Testis (tissue), 3 donors: Measurements from ENCODE around the gene MRGPRG. TPM values are rescaled to one million over a fixed set of nuclear protein-coding genes. Genes with fewer than 3 reads are reported as not detected.
"Not testable (repeated sequence)": the region's sequence is repeated elsewhere in the genome, so short reads cannot be mapped to it uniquely, and the experiment has no call there.

Experiments
- DNase-seq: peaks from one replicate; pipeline ENCODE4 v3.0.0-alpha.2; 2019
- H3K27ac ChIP-seq, 2 donors: fragments of 200-600 bp; sonication (generic); one replicate each; pipeline ENCODE4 v1.5.1; 2019
- H3K27me3 ChIP-seq: fragments of 200-600 bp; sonication (generic); one replicate; pipeline ENCODE4 v1.5.1; 2019
- H3K36me3 ChIP-seq: fragments of 200-600 bp; sonication (generic); one replicate; pipeline ENCODE4 v1.5.1; 2017; ENCODE audit warnings: low read depth; ENCODE audit errors: missing control alignments
- H3K4me1 ChIP-seq: fragments of 200-600 bp; sonication (generic); one replicate; pipeline ENCODE4 v1.5.1; 2019
- H3K4me3 ChIP-seq, 2 donors: fragments of 200-600 bp; sonication (generic); one replicate each; pipeline ENCODE4 v1.5.1; 2017 to 2019
- H3K9me3 ChIP-seq: fragments of 200-600 bp; sonication (generic); one replicate; pipeline ENCODE4 v1.5.1; 2017
- POLR2A ChIP-seq: fragments of 450-650 bp; IDR thresholded peaks from one replicate; pipeline ENCODE4 v1.6.1; 2017; ENCODE audit warnings: antibody characterized with exemption, mild to moderate bottlenecking, moderate library complexity
- WGBS, 2 donors: methylation state at CpG; one replicate each; pipeline ENCODE4 v1.1.5; 2018; 5-methylcytosine and 5-hydroxymethylcytosine counted together
- intact Hi-C: fragments of 100-400 bp; cut with DNase I; formaldehyde crosslinking; loops from one replicate; pipeline ENCODE4 v1.15.1; 2023; ENCODE audit warnings: low total_unique reads
- polyA plus RNA-seq: library from polyadenylated mRNA; stranded (reverse); fragments of 350-450 nt; fragmentation: Illumina TruSeq; extraction: RNeasy Lipid Tissue Mini Kit (QIAGEN cat#74804); gene quantifications from one replicate; pipeline ENCODE4 v1.2.3, GENCODE V29; 2014; ENCODE audit warnings: low read depth, low replicate concordance; ENCODE audit not compliant: insufficient read depth
- total RNA-seq, 2 donors: library from RNA; depleted of rRNA; stranded (reverse); fragments of >200 nt; gene quantifications; one replicate each; pipeline ENCODE4 v1.2.3, GENCODE V29; 2016
- TF ChIP-seq, protein P1 (sequence below), 3 experiments: fragments of 450-650 bp in 2 of 3; fragments of 200-600 bp in 1 of 3; sonication (generic) in 1 of 3; IDR thresholded peaks; one replicate each; pipeline ENCODE4 v1.5.1; 2016 to 2019; ENCODE audit warnings: antibody characterized with exemption in 3 of 3, mild to moderate bottlenecking in 2 of 3, moderate library complexity in 1 of 3

The MRGPRG gene
- total and polyA plus RNA-seq, 3 donors from 2014 or later = 0.50 TPM; not detected in 2

DNA sequence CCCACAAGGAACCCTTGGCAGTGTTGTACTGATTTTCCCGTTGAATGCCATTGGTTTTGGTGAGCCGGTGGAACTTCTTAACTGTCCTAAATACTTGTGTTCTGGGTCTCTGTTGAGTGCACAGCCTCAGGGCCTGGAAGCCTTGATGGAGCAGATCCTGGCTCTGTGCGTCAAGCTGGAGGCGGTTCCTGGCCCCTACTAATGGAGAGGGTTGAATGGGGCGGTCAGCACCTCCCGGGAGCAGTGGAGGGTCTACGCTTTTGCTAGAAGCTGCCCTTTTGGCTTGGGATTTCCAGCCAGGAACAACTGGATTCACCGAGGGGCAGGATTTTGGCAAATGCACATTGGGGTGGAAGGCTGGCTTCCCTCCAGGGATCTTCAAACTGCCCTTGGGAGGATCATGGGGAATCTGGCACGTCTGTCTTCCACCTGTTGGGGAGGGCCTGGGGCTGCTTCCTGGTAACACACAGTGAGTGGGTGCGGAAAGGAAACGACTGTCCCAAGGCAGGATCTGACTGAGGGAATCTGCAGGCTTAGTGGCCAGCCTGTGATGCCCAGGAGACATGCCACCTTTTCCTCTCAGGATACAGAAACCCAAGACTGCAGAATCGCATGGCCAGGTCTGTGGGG is 46.6 kb downstream of the MRGPRG start:
- Histone ChIP-seq H3K36me3 (no peaks in the 10 kb centered on the region), H3K4me3 (no peak overlapping the region), H3K27ac (no peak overlapping the region), H3K9me3 (no peaks in the 10 kb centered on the region), H3K27me3 (no peaks in the 10 kb centered on the region), H3K4me1 (peaks cover 9% of the 10 kb centered on the region)
- intact Hi-C loops = no loop called here
- TF ChIP-seq POLR2A = no peak
- TF ChIP-seq, protein P1, sequence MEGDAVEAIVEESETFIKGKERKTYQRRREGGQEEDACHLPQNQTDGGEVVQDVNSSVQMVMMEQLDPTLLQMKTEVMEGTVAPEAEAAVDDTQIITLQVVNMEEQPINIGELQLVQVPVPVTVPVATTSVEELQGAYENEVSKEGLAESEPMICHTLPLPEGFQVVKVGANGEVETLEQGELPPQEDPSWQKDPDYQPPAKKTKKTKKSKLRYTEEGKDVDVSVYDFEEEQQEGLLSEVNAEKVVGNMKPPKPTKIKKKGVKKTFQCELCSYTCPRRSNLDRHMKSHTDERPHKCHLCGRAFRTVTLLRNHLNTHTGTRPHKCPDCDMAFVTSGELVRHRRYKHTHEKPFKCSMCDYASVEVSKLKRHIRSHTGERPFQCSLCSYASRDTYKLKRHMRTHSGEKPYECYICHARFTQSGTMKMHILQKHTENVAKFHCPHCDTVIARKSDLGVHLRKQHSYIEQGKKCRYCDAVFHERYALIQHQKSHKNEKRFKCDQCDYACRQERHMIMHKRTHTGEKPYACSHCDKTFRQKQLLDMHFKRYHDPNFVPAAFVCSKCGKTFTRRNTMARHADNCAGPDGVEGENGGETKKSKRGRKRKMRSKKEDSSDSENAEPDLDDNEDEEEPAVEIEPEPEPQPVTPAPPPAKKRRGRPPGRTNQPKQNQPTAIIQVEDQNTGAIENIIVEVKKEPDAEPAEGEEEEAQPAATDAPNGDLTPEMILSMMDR (IDR thresholded peaks at IDR 0.05) = no peak
- WGBS, 2 donors = 66 to 86% methylated on average over 12 of the region's 12 CpGs
- no peak for DNase-seq

DNA sequence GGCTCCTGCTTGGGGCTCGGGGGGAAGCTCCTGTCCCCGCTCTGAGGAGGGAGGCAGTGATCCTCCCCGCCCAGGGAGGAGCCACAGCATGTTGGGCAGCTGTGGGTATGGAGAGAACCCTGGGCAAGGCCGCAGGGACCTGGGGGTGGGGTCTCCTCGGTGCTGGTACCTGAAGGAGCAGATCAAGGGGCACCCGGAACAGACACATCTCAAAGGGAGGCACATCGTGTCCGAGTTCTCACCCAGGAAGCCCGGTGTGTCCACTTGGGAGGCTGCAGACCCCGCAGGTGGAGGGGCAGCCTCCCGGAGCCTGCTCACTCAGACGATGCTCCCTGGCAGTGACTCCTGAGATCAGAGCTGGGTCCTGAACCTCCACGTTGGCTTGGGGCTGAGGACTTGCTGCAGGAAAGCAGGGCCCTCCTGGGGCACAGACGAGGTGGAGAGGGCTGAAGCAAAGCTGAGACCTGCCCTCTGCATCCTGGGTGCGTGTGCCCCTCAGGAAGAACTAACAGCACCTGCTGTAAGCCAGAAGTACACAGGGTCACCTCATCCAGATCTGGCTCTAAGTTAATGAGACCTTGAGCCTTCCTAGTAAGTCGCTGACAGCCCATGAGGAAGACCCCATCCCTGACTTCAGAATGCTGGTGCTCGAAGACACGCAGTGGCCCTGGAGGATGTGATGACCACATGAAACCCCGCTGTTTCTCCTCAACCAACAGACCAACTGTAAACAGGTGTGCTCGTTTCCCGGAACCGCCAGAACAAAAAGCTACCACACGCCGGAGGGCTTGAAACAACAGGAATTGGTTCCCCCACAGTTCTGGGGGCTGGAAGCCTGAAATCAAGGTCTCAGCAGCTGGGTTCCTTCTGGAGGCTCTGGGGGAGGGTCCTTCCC is 47.6 kb downstream of the MRGPRG start:
- Histone ChIP-seq H3K4me3 (no peak overlapping the region), H3K27ac (no peak overlapping the region), H3K27me3 (no peaks in the 10 kb centered on the region), H3K4me1 (peaks cover 9% of the 10 kb centered on the region), H3K36me3 (no peaks in the 10 kb centered on the region), H3K9me3 (no peaks in the 10 kb centered on the region)
- no peak for TF ChIP-seq POLR2A
- TF ChIP-seq, protein P1 (IDR thresholded peaks at IDR 0.05) = no peak
- DNase-seq = no peak
- WGBS, 2 donors = 75 to 90% methylated on average over 9 to 24 of the region's 24 CpGs
- intact Hi-C loops = no loop called here

DNA sequence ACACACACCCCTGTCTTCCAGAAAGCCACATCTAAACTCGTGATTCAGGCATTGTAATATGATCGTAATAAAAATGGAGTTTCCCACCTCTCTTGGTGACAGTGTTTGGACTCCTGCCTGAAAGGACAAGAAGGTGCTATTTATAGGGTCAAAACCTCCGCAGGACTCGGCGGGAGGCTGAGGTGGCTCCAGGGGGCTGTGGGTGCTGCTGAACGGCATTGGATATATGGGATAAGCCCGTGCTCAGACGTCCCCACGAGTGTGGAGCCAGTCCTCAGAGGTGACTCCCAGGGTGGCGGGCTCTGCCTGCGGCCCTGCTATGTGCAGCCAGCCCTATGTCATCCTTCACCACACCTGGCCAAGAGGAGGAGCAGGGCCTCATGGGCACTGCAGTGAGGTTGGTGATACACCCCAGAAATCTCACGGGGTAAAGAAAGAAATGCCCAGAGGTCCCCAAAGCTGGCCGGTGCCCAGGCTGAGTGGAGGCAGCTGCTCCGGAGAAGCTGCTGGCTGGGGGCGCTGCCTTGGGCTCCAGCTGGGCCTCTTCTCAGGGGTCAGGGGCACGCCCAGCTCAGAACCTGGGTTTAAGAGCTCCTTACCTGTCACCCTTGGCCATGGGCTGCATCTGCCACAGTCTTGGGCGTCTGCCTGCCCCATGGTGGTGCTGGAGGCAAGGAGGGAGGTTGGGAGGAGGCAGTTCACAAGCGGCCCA is 48.4 kb downstream of the MRGPRG start:
- 60 to 64% methylated on average over 13 to 18 of the region's 18 CpGs for WGBS, 2 donors
- intact Hi-C loops = no loop called here
- H3K36me3 ChIP-seq = no peaks in the 10 kb centered on the region
- TF ChIP-seq POLR2A = no peak
- TF ChIP-seq, protein P1 (IDR thresholded peaks at IDR 0.05) = no peak
- H3K4me3 ChIP-seq = no peak overlapping the region
- no peaks in the 10 kb centered on the region for H3K27me3 ChIP-seq
- peaks cover 9% of the 10 kb centered on the region for H3K4me1 ChIP-seq
- DNase-seq = no peak
- no peak overlapping the region for H3K27ac ChIP-seq
- H3K9me3 ChIP-seq = no peaks in the 10 kb centered on the region

DNA sequence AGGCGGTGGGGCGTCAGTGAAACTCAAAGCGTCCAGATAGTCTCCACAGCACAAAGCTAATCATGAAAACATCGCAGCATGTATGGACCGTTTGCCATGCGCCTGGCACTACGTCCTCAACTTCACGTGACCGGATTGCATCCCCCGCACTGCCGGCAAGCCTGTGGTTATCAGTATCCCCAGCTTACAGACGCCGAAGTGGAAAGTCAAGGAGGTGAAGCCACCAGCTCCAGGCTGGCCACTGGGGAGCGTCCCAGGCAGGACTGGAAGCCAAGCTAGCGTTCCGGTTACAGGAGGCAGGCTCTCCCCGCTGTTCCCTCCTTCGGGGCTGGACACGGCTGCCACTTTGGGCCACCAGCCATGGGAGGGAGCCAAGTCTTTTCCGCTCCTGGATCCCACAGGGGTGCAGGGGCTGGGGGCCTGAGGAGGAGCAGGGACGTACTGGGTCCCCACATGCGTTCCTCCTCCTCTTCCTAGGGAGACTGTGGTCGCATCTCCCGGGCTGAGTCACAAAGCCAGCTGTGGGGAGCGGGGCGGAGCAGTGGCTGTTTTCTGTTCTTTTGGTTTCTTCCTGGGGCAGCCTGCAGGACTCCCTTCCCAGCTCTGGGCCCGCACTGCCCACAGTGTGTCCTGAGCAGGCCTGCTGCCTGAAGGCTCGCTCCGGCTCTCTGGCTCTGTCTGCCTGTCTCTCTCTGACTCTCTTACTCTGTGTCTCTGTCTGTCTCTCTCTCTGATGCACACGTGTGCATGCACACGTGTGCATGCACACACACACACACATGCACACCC is 49.2 kb downstream of the MRGPRG start:
- Histone ChIP-seq H3K36me3 (no peaks in the 10 kb centered on the region), H3K27me3 (no peaks in the 10 kb centered on the region), H3K27ac (peak overlapping the region in 1 of 2 donors; percentile 8), H3K9me3 (no peaks in the 10 kb centered on the region), H3K4me3 (peak overlapping the region in 1 of 2 donors; percentile 24), H3K4me1 (peaks cover 9% of the 10 kb centered on the region)
- 25 to 26% methylated on average over 18 to 31 of the region's 31 CpGs for WGBS, 2 donors
- TF ChIP-seq, protein P1 (IDR thresholded peaks at IDR 0.05) = no peak
- no peak for TF ChIP-seq POLR2A
- DNase-seq = peak; percentile 44
- intact Hi-C loops = no loop called here

DNA sequence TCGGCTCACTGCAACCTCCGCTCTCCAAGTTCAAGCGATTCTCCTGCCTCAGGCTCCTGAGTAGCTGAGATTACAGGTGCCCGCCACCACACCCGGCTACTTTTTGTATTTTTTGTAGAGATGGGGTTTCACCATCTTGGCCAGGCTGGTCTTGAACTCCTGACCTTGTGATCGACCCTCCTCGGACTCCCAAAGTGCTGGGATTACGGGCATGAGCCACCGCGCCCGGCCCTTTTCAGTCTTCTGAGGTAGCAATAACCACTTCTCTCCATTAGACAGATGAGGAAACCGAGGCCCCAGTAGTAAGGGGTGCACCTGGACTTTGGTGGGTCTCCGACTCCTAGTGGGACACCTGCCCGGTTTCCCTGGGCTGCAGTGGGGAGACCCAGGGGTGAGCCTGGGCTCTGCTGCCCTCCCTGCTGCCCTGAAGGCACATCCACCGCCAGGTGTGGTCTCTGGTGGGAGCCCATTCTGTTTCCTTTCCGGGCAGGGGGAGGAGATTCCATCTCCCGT is 49.8 kb downstream of the MRGPRG start:
- H3K27ac ChIP-seq, H3K4me3 ChIP-seq, H3K27me3 ChIP-seq, intact Hi-C loops, H3K36me3 ChIP-seq, H3K9me3 ChIP-seq, DNase-seq: not testable (repeated sequence)
- peaks cover 14% of the 10 kb centered on the region for H3K4me1 ChIP-seq
- WGBS, 2 donors = 73 to 81% methylated on average over 8 to 17 of the region's 17 CpGs
